HG03558 (cell line): ENCODE measurements around the gene LSM11.
"Not testable (repeated sequence)": the region's sequence is repeated elsewhere in the genome, so short reads cannot be mapped to it uniquely, and the experiment has no call there.

Experiments used
- ATAC-seq: cut with Tn5 transposase; IDR thresholded peaks from one replicate; pipeline ENCODE4 v1.9.1; 2021; ENCODE audit warnings: moderate number of reproducible peaks; ENCODE audit not compliant: unreplicated experiment; ENCODE audit errors: extremely low read depth

The LSM11 gene

DNA sequence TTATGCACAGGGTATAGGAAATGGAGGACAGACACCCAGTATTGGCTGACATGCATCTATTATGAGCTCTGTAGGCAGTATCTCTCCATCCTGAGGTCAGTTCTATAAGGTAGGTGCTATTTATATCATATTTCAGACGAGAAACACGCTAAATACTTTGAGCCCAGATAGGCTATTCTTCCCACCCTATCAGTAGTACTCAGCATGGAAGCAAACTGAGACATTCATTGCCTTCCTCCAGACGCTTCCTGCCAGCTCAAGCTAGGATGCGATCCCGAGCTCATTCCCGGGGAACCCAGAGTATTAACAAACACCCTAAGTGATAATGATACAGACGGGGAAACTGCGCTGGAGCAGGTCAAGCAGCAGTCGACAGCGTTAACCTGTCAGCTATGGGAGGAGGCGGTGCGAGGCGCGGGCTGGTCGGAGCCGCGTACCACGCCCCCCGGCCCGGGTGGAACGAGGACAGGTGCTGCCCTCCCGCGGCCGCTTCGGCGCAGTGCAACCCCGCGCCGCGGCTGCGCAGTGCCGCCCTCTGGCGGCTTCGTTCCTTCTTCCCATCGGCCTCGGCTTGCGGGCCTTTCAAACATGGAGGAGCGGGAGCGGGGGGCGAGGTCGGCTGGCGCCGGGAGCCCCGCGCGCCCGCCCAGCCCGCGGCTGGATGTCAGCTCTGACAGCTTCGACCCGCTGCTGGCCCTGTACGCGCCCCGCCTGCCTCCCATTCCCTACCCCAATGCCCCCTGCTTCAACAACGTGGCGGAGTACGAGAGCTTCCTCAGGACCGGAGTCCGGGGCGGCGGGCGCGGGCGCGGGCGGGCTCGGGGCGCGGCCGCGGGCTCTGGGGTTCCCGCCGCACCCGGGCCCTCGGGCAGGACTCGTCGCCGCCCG lies at the start of gene LSM11:
Gene LSM11, plus strand, starts transcription at position 550 of the 888 bp plus-strand sequence. Its CDS starts 39 bp downstream, at position 589.
- ATAC-seq, result peak; percentile 77

DNA sequence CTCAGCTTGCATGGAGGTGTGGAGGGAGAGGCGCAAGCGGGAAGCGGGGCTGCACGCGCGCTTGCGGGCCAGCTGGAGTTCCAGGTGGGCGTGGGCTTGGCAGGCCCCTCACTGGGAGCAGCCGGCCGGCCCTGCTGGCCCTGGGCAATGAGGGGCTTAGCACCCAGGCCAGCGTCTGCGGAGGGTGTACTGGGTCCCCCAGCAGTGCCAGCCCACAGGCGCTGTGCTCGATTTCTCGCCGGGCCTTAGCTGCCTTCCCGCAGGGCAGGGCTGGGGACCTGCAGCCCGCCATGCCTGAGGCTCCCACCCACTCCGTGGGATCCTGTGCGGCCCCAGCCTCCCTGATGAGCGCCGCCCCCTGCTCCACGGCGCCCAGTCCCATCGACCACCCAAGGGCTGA lies 49.7 kb upstream of the LSM11 start:
- ATAC-seq, result not testable (repeated sequence)

DNA sequence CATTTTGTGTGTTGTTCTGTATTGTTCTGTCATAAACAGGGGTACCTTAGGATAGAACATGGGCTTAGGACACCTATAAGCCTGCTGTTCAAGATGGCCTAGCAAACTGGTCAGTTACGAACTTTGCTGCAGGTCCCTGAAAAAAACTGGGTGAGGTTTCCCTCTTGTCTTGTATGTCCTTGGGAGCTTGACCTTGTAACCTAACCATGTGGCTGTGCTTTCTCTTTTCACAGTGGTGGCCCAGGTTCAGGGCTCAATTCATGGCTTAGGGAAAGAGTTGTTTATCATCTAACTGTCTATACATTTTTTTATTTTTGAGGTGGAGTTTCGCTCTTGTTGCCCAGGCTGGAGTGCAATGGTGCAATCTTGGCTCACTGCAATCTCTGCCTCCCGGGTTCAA lies 47.4 kb upstream of the LSM11 start:
- not testable (repeated sequence) for ATAC-seq

DNA sequence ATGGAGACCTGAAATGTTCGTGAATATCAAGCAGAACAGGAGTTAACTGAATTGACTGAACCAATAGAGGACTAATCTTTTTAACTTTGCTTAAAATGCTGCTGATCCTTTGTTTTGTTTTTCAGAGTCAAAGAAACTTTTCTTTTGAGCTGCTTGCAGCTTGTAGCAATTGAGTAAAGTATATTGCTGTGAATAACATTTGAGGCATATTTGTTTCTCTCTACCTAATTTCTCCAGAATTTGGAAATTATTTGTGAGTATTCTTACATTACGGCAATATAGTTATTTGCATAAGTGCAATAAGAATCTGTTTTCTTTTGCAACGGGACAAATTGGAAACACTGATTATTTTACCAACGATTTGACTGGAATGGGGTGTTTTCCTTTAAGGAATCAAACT lies 44.8 kb upstream of the LSM11 start:
- ATAC-seq, result not testable (repeated sequence)

GRCh38 chr5:157703736-157704135 lies 39.8 kb upstream of the LSM11 start:
- ATAC-seq, result no peak

- ATAC-seq, result no peak
These were observed 34.6 kb upstream of the LSM11 start for GRCh38 chr5:157708866-157709265.

GRCh38 chr5:157709346-157709745 lies 34.2 kb upstream of the LSM11 start:
- no peak for ATAC-seq

- ATAC-seq, result no peak
These were observed 33.1 kb upstream of the LSM11 start for GRCh38 chr5:157710431-157710830.

GRCh38 chr5:157710882-157711281 lies 32.6 kb upstream of the LSM11 start:
- ATAC-seq, result no peak

- ATAC-seq, result no peak
These were observed 29.5 kb upstream of the LSM11 start for GRCh38 chr5:157713830-157714595.

DNA sequence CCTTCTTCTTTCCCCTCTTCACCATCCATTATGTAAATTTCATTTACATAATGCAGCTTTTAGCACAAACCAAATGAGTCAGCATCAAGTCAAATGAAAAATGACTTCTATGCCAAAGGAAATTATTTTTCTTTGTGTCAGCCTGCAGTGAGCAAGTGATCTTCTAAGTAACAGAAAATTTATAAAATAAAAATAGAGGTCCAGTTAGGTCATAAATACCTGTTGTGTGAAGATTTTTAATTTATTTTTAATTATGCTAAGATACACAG lies 29.0 kb upstream of the LSM11 start:
- no peak for ATAC-seq

DNA sequence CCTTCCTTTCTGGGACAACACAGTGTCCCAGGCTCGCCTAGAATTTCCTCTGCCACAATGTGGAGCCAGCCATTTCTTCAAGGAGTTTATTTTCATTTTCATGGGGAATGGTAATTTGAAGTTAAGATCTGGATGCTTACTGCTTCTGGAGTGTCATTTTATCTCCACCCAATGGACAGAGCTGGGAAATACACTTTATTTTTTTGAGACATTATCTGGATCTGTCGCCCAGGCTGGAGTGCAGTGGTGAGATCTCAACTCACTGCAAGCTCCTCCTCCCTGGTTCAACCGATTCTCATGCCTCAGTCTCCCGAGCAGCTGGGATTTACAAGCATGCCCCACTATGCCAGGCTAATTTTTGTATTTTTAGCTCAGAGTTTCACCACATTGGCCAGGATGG lies 25.0 kb upstream of the LSM11 start:
- no peak for ATAC-seq

- no peak for ATAC-seq
These were observed 24.3 kb upstream of the LSM11 start for GRCh38 chr5:157719245-157719644.

DNA sequence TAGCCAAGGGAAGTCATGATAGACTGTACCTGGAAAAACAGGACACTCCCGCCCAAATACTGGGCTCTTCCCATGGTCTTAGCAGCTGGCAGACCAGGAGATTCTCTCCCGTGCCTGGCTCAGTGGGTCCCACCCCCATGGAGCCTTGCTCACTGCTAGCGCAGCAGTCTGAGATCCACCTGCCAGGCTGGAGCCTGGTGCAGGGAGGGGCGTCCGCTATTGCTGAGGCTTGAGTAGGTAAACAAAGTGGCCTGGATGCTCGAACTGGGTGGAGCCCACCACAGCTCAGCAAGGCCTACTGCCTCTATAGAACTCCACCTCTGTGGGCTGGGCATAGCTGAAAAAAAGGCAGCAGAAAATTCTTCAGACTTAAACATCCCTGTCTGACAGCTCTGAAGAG lies 22.4 kb upstream of the LSM11 start:
- ATAC-seq, result no peak

DNA sequence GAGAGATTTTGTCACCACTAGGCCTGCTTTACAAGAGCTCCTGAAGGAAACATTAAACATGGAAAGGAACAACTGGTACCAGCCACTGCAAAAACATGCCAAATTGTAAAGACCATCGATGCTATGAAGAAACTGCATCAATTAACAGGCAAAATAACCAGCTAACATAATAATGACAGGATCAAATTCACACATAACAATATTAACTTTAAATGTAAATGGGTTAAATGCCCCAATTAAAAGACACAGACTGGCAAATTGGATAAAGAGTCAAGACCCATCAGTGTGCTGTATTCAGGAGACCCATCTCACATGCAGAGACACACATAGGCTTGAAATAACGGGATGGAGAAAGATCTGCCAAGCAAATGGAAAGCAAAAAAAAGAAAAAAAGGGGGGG lies 20.6 kb upstream of the LSM11 start:
- not testable (repeated sequence) for ATAC-seq

GRCh38 chr5:157726607-157727006 lies 16.9 kb upstream of the LSM11 start:
- not testable (repeated sequence) for ATAC-seq

DNA sequence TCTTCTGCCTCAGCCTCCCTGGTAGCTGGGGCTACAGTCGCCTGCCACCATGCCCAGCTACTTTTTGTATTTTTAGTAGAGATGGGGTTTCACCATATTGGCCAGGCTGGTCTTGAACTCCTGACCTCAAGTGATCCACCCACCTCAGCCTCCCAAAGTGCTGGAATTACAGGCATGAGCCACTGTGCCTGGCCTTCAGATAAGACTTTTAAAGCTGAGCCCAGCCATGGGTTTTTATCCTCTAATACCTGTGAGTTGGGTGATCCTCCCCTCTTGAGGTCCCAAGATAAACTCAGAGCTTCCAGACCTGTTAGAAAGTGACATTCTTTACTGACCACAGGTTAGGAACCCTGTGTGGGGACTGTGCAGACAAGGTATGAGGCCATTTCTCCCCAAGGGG lies 15.7 kb upstream of the LSM11 start:
- ATAC-seq, result not testable (repeated sequence)

DNA sequence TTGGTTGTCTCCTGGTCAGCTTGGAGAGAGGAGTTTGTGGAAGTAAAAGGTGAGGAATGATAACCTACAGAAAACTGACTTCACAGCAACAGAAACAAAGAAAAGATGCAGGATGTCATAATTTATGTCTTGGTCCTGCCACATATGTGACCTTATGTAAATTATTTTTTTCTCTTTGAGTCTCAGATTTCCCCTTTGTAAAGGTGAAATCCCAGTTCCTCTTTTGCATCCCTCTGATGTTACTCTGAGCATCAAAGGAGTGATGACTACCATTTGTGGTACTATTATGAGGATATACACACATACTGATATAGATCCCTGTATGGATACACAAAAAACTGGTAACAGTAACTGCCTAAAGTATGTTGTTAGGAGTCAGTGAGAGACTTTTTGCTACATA lies 13.7 kb upstream of the LSM11 start:
- ATAC-seq, result peak; percentile 63

DNA sequence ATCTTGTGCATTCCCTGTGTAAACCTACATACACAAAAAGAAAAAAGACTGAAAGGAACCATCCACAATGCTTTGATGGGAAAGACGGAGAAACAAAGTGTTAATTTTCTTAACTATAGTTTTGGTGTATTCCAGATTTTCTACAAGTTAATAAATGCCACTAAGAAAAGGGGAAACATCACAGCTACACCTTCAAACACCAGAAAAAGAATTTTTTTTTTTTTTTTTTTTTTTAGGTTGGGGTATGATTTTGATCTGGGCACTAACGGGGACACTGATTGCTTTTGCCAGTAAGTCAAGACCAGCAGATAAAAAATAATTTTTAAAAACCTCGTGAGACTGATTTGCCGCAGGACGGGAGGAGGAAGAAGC lies 12.6 kb upstream of the LSM11 start:
- no peak for ATAC-seq

- peak; percentile 82 for ATAC-seq
These were observed 12.0 kb upstream of the LSM11 start, which contains the start of gene THG1L for GRCh38 chr5:157731272-157732129. THG1L (plus strand) TSS chr5:157731420; CDS start chr5:157731441, 21 bp downstream.

DNA sequence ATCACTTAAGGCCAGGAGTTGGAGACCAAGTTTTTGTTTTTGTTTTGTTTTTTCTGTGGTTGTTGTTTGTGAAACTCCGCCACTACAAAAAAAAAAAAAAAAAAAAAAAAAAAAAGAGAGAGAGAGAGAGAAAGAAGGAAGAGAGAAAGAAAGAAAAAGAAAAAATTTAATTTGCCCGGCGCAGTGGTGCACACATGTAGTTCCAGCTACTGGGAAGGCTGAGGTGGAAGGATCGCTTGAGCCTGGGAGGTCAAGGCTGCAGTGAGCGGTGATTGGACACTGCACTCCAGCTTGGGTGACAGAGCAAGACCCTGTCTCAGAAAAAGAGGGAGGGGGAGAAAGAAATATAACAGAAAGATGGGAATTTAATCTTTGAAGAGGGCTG lies 11.4 kb upstream of the LSM11 start:
- no peak for ATAC-seq
